Stomach (tissue), 9 donors: Measurements from ENCODE around the gene SLC26A9. TPM values are rescaled to one million over a fixed set of nuclear protein-coding genes. Genes with fewer than 3 reads are reported as not detected.

ENCODE experiments used
- DNase-seq, 2 donors: peaks; one replicate each; pipeline versions ENCODE4 v3.0.0 to v3.0.0-alpha.2; 2013 to 2019
- H3K27ac ChIP-seq, 5 donors: fragments of 200-600 bp in 4 of 5; sonication (generic) in 4 of 5; one replicate each; pipeline ENCODE4 v1.5.1; 2013 to 2019; ENCODE audit warnings: mild to moderate bottlenecking in 1 of 5, moderate library complexity in 1 of 5
- H3K27me3 ChIP-seq, 3 donors: fragments of 200-600 bp; sonication (generic); one replicate each; pipeline ENCODE4 v1.5.1; 2017 to 2019; ENCODE audit warnings: mixed run types in 1 of 3
- H3K36me3 ChIP-seq, 4 donors: fragments of 200-600 bp; sonication (generic); 1 replicate in 3 of 4; 2 replicates in 1 of 4; pipeline ENCODE4 v1.5.1; 2016 to 2019
- H3K4me1 ChIP-seq, 4 donors: fragments of 200-600 bp; sonication (generic); one replicate each; pipeline ENCODE4 v1.5.1; 2016 to 2019
- H3K4me3 ChIP-seq, 4 donors: fragments of 200-600 bp; sonication (generic) in 3 of 4; one replicate each; pipeline ENCODE4 v1.5.1; 2016 to 2019; ENCODE audit warnings: mild to moderate bottlenecking in 1 of 4
- H3K9me3 ChIP-seq, 4 donors: fragments of 200-600 bp; sonication (generic); one replicate each; pipeline ENCODE4 v1.5.1; 2016 to 2019
- EP300 ChIP-seq: sonication (generic); formaldehyde crosslinking; IDR thresholded peaks from one replicate; pipeline ENCODE4 v1.6.1; 2017; ENCODE audit warnings: antibody characterized with exemption
- POLR2A ChIP-seq, 4 donors: fragments of 450-650 bp; IDR thresholded peaks; one replicate each; pipeline ENCODE4 v1.6.1; 2016; ENCODE audit warnings: antibody characterized with exemption in 4 of 4, control low read depth in 2 of 4, mild to moderate bottlenecking in 1 of 4, moderate library complexity in 1 of 4
- POLR2AphosphoS5 ChIP-seq, 3 donors: sonication (generic); formaldehyde crosslinking; IDR thresholded peaks; one replicate each; pipeline ENCODE4 v1.6.1; 2016; ENCODE audit warnings: antibody characterized with exemption in 3 of 3
- WGBS, 5 donors: extraction: QIAGEN DNeasy Blood & Tissue Kit in 3 of 5; methylation state at CpG; one replicate each; pipeline versions ENCODE4 v1.1.5 to v1.1.7; 2013 to 2018; 5-methylcytosine and 5-hydroxymethylcytosine counted together
- intact Hi-C: fragments of 100-400 bp; cut with DNase I; formaldehyde crosslinking; loops from one replicate; pipeline ENCODE4 v1.15.1; 2023; ENCODE audit warnings: low total_unique reads
- polyA plus RNA-seq, 3 donors: library from polyadenylated mRNA; stranded (reverse); fragments of 200-250 nt; gene quantifications; one replicate each; pipeline ENCODE4 v1.2.3, GENCODE V29; 2013
- total RNA-seq, 5 donors: library from RNA; depleted of rRNA; stranded (reverse); fragments of >200 nt; gene quantifications; one replicate each; pipeline versions ENCODE4 v1.1.0 to v1.2.3, GENCODE V29; 2014 to 2016
- TF ChIP-seq, protein P1 (sequence below), 7 experiments: fragments of 450-650 bp in 4 of 7; fragments of 200-600 bp in 3 of 7; sonication (generic) in 3 of 7; IDR thresholded peaks; one replicate each; pipeline ENCODE4 v1.5.1; 2016 to 2019; ENCODE audit warnings: antibody characterized with exemption in 7 of 7, control low read depth in 2 of 7, mild to moderate bottlenecking in 1 of 7
- donor health status: healthy with polysubstance abuse.
- donor health status: Bipolar disorder and iron deficiency.
- donor health status: healthy.

SLC26A9 gene
- total and polyA plus RNA-seq, 8 donors: 7.9 to 63.0 (median 30.0) TPM; not detected in 1

DNA sequence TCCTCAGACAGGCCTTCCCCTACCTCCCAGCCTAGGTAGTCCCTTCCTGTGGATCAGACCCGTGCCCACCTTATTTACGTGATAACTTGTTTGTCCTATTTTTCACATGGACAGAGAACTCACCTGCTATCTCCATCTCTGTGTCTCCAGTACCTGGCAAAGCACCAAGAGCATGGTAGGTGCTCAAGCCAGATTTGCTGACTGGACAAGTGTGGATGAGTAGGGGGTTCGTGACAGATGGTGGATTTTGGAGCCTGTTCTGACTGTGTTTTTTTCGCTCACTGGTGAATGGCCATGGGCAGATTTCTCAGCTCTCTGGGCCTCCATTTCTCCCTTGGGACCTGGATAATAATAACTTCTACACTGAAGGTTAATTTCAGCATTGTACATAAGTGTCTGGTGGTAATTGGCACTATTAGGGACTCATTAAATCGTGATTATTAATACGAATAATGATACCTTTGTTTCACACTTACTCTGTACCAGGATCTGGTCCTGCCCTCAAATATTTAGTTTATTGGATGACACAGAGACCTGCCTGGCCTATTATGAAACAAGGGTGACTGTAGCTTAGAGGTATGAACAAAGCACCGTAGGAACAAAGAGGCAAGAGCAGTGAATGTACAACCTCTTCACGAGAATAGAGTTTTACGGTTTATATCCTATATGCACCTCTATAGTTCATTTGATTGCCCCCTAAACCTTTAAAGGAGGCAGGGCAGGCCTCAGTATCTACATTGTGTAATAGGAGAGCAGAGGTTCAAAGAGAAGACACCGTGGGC is 24.5 kb upstream of the SLC26A9 start:
- H3K4me3 ChIP-seq: no peak overlapping the region
- H3K36me3 ChIP-seq: no peaks in the 10 kb centered on the region
- DNase-seq: no peak
- intact Hi-C loops: no loop called here
- H3K27me3 ChIP-seq: peaks cover 0 to 7% (median 0%) of the 10 kb centered on the region in 3 donors
- H3K27ac ChIP-seq: no peak overlapping the region
- WGBS, 5 donors: 50 to 71% (median 53%) methylated on average over 10 of the region's 10 CpGs
- H3K9me3 ChIP-seq: no peaks in the 10 kb centered on the region
- TF ChIP-seq POLR2AphosphoS5 (IDR thresholded peaks at IDR 0.05) (no peak), POLR2A (IDR thresholded peaks at IDR 0.05) (no peak), EP300 (no peak)
- TF ChIP-seq, protein P1, sequence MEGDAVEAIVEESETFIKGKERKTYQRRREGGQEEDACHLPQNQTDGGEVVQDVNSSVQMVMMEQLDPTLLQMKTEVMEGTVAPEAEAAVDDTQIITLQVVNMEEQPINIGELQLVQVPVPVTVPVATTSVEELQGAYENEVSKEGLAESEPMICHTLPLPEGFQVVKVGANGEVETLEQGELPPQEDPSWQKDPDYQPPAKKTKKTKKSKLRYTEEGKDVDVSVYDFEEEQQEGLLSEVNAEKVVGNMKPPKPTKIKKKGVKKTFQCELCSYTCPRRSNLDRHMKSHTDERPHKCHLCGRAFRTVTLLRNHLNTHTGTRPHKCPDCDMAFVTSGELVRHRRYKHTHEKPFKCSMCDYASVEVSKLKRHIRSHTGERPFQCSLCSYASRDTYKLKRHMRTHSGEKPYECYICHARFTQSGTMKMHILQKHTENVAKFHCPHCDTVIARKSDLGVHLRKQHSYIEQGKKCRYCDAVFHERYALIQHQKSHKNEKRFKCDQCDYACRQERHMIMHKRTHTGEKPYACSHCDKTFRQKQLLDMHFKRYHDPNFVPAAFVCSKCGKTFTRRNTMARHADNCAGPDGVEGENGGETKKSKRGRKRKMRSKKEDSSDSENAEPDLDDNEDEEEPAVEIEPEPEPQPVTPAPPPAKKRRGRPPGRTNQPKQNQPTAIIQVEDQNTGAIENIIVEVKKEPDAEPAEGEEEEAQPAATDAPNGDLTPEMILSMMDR (IDR thresholded peaks at IDR 0.05): no peak
- H3K4me1 ChIP-seq: peaks cover 0 to 4% (median 0%) of the 10 kb centered on the region in 4 donors

DNA sequence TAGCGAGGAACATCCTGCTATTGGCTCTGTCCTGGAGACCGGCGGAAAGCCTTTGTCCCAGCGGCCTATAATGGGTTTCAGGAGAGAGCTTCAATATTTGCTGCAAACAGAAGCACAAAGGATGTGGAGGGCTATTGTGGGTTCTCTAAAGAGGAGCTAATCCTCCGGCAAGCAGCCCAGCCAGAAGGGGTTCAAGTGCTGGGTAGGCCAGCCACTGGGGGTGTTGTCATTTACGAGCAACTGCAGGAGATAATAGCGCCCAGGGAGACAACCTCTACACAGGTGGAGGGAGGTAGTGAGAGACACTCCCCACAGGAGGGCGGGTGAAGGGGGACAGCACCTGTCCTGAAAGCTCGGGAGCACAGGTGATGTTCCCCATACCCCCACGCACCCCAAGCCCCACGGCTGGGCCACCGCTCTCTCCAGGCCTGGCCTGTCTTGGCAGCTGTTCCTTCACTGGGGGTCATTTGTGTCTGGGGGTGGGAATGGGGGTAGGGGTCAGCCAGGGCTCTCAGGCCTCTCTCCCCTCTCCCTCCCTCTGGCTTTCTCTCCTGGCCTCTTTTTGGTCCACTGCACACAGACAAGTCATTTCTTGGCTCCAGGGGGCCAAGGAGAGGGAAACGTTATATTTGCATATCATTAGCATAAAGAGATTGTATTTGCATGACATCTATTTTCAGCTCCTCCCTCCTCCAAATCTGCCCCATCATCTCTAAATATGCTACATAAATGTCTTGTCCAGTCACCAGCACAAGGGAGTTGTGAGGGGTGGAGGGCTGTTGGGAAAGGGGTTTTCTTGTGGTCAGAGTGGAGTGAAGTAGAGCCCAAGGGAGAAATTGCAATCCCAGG is 22.0 kb upstream of the SLC26A9 start:
- WGBS, 5 donors: 80 to 92% (median 87%) methylated on average over 11 to 13 of the region's 13 CpGs
- Histone ChIP-seq H3K27ac (no peak overlapping the region), H3K36me3 (no peaks in the 10 kb centered on the region), H3K27me3 (peaks cover 0 to 12% (median 0%) of the 10 kb centered on the region in 3 donors), H3K4me1 (peaks cover 0 to 19% (median 6%) of the 10 kb centered on the region in 4 donors), H3K9me3 (no peaks in the 10 kb centered on the region), H3K4me3 (no peak overlapping the region)
- no peak for TF ChIP-seq POLR2A (IDR thresholded peaks at IDR 0.05)
- no peak for TF ChIP-seq POLR2AphosphoS5 (IDR thresholded peaks at IDR 0.05)
- TF ChIP-seq EP300: no peak
- intact Hi-C loops: no loop called here
- no peak for DNase-seq

DNA sequence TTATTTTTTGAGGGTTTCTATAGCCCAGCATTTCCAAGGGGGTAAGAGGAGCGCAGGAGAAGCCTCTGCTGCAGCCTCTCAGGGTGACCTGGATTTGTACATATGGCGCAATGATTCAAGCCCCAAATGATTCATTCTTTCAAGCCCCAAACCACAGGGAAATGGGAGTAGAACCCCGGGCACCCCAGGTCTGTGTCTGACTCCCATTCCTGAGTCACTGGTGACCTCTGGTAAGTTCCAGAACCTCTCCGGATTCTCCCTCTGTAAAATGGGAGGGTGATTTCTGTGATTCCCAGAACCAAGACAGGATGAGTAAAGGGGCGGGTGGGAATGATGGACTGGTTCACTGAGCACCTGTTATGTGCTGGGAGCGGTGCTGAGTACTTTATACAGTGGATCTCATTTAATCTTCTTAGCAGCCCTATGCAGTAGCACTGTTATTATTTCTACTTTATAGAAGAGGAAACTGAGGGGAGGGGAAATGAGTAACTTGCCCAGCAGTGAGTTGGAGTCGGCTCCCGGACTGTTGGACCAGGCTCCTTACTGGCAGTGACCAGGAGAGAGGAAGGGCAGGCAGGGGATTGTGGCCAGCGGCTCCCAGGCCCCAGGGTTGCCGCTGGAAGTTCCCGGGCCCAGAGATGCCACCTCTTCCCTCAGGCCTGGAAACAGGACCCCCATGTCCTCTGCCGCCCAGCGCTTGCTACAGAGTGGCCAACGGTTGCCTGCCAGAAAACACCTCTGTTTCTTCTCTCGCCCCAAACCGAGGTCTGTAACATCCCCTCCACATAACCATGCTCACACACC is 20.3 kb upstream of the SLC26A9 start:
- H3K36me3 ChIP-seq: no peaks in the 10 kb centered on the region
- DNase-seq: no peak
- TF ChIP-seq EP300 (no peak), POLR2A (IDR thresholded peaks at IDR 0.05) (no peak), POLR2AphosphoS5 (IDR thresholded peaks at IDR 0.05) (no peak)
- TF ChIP-seq, protein P1 (IDR thresholded peaks at IDR 0.05): no peak
- H3K4me3 ChIP-seq: no peak overlapping the region
- peaks cover 0 to 25% (median 0%) of the 10 kb centered on the region in 3 donors for H3K27me3 ChIP-seq
- H3K9me3 ChIP-seq: no peaks in the 10 kb centered on the region
- no peak overlapping the region for H3K27ac ChIP-seq
- intact Hi-C loops: no loop called here
- 83 to 92% (median 87%) methylated on average over 16 of the region's 16 CpGs for WGBS, 5 donors
- H3K4me1 ChIP-seq: peaks cover 0 to 19% (median 6%) of the 10 kb centered on the region in 4 donors

DNA sequence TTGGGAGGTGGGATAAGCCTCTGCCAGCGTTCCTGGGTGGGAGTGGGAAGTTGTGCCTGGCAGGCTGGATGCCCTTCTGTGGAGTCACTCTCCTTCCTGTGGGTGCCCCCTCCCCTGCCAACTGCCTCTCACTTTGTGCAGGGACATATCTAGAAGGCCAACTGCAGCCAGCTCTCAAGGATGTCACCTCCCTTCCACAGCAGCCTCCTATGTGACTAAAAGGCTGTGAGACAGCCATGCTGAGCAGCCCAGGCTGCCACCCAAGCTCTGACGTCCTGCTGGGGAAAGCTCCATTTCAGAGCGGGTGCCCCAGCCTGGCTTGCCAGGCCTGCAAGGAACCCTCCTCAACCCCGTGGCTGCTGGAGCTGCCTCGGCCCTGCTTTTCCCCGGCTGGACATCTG is 19.6 kb upstream of the SLC26A9 start:
- intact Hi-C loops: no loop called here
- Histone ChIP-seq H3K27me3 (peaks cover 0 to 26% (median 0%) of the 10 kb centered on the region in 3 donors), H3K4me3 (no peak overlapping the region), H3K36me3 (no peaks in the 10 kb centered on the region), H3K27ac (no peak overlapping the region), H3K4me1 (peaks cover 0 to 15% (median 6%) of the 10 kb centered on the region in 4 donors), H3K9me3 (no peaks in the 10 kb centered on the region)
- 71 to 89% (median 87%) methylated on average over 5 to 6 of the region's 6 CpGs for WGBS, 5 donors
- DNase-seq: no peak
- TF ChIP-seq POLR2A (IDR thresholded peaks at IDR 0.05) (no peak), POLR2AphosphoS5 (IDR thresholded peaks at IDR 0.05) (no peak), EP300 (no peak)
- TF ChIP-seq, protein P1 (IDR thresholded peaks at IDR 0.05): no peak
